Stimulated activated CD8-positive, alpha-beta memory T cell treated with anti-CD3 and anti-CD28 coated beads, Interleukin-15, amount 100 ng/mL, for 48 hours (primary cell): ENCODE results near the gene GOLGA8B.
"Not testable (repeated sequence)": the region's sequence is repeated elsewhere in the genome, so short reads cannot be mapped to it uniquely, and the experiment has no call there.

Experiments used
- DNase-seq, 2 donors: peaks; one replicate each; pipeline ENCODE4 v3.0.0-alpha.2; 2020; ENCODE audit warnings: low read depth in 2 of 2

The GOLGA8B gene

DNA sequence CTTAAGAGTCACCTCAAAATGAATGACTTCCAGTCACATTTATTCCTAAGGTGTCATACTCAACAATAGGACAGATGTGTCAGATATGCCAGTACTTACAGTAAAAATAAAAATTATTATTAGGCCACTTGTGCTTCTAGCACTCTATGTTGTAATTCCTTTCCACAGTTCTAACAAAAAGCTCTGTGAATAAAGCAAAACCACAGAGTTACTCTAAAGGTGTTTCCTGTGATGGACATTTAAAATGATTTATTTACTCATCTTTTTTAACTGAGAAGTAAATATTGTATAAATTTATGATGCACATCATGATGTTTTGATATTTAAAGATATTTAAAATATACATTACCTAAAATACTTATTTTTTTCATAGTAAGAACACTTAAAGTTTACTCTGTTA is 13.9 kb upstream of the GOLGA8B start:
- DNase-seq, result no peak

DNA sequence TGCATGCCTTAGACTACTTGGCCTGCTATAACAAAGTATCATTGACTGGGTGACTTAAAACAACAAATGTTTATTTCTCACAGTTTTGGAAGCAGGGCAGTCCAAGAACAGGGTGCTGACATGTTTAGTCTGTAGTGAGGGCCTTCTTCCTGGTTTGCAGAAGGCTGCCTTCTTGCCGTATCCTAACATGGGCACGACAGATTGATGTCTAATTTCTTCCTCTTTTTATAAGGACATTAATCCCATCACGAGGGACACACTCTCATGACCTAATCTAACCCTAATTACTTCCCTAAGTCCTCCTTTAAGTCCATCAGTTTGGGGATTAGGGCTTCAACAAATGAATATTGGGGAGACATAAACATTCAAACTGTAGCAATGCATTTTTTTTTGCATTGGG is 10.9 kb upstream of the GOLGA8B start:
- DNase-seq, result no peak

DNA sequence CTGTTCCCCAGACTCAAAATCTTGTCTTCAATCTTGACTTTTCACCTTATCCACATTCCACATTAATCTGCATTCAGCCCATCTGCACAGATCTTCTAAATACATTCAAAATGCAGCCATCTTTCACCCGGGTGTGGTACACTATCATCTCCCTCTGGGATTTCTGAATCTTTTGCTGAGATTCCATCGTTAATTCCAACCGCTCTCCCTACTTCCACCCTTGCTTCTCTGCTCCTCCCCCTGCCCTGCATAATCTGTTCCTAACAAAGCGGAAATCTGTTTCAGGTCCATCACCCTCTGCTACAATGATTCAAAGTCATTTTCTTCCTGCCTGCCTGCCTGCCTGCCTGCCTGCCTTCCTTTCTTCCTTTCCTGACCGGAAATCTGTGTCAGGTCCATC is 7.9 kb upstream of the GOLGA8B start:
- DNase-seq, result no peak

DNA sequence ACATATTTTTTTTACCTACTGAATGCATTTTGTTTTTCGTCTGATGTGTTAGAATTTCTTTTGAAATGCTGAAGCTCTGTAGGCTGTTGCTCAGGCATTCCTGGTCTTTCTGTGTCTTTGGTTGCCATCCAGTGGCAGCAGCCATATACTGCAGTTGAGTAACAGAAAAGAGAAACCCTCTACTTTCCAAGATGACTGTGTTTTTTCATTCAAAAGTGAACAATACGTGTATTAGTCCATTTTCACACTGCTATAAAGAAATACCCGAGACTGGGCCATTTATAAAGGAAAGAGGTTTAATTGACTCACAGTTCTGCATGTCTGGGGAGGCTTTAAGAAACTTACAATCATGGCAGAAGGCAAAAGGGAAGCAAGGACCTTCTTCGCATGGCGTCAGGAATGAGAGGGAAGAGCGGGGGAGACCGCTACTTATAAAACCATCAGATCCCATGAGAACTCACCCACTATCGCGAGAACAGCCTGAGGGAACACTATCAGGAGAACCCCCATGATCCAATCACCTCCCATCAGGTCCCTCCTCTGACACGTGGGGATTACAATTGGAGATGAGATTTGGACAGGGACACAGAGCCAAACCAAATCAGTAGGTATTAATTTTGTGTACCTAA is 4.7 kb upstream of the GOLGA8B start:
- DNase-seq, result no peak

DNA sequence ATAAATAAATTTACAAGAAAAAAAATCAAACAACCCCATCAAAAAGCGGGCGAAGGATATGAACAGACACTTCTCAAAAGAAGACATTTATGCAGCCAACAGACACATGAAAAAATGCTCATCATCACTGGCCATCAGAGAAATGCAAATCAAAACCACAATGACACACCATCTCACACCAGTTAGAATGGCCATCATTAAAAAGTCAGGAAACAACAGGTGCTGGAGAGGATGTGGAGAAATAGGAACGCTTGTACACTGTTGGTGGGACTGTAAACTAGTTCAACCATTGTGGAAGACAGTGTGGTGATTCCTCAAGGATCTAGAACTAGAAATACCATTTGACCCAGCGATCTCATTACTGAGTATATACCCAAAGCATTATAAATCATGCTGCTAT is 2.5 kb upstream of the GOLGA8B start:
- DNase-seq, result not testable (repeated sequence)

DNA sequence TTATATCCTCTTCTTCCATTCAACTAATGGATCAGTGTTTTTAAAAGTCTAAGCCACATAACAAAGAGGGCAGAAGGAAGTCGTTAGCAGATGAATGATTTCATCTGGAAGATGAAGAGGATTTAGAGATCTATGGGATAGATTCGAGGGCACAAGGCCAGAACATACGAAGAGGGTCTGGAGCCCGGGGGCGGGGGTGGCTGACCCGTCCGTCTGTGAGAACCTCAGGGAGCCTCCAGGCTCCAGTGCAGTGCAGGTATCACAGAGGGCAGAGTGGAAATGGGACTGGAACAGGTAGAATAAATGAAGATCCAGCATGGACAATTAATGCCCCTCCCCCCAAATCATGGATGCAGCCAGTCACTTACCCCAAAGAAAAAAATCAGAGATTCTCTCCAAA is 1.5 kb upstream of the GOLGA8B start:
- DNase-seq, result no peak

DNA sequence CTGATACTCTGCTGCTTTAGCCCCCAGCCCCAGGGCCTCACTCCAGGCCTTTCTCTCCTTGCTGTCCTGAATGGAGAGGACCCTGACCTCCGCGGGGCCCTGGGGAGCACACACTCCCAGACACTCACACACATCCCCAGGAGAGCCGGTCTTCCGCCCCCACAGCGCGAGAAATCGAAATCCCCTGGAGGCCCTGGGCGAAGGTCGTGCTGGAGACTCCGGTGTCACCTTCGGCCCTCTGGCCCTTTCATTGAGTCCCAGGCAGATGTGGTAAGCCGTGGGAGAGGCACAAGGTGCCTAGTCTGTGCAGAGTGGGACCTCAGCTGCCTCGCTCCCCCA is 848 bp upstream of the GOLGA8B start:
- no peak for DNase-seq

DNA sequence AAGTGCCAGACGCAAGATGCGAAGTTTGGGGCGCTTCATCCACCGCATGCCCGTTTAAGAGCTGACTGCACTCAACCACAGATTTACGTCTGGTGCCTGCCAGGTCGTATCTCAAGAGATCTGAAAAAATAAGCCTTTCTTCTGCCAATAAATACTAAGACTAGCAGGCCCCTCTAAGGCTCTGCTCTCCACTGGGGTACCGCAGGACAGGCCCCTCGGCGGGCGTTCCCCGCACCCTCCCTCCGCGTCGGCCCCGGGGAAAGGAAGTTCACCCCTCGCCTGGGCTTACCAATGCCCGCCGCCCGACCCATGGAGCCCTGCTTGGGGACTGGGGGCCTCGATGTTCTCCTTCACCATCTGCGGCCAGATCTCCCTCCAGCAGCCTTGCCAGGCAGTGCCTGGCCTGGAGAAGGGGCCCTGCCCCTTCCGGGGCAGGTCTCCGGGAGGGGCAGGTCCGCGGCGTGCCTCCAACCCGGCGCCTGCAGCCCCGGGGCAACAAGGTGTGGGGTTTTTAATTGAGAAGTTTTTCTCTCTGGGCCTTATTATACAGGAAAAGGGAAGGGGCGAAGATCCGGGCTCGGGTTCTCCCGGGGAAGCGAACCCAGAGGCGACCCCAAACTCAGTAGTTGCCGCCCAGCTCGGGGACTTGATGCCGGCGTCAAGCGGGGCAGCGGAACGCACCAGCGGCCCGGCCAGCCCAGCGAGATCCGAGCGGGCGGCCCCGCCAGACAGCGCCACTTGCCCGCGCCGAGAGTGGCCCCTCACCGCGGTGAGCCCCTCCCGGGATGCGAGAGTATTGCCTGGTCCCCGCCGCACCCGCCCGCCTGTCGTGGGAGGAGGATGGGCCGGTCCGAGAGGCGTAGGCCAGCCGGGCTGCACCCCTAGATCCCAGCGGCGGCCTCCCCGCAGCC is 735 bp downstream of the GOLGA8B start:
- peak in 1 of 2 donors; percentile 25 for DNase-seq

DNA sequence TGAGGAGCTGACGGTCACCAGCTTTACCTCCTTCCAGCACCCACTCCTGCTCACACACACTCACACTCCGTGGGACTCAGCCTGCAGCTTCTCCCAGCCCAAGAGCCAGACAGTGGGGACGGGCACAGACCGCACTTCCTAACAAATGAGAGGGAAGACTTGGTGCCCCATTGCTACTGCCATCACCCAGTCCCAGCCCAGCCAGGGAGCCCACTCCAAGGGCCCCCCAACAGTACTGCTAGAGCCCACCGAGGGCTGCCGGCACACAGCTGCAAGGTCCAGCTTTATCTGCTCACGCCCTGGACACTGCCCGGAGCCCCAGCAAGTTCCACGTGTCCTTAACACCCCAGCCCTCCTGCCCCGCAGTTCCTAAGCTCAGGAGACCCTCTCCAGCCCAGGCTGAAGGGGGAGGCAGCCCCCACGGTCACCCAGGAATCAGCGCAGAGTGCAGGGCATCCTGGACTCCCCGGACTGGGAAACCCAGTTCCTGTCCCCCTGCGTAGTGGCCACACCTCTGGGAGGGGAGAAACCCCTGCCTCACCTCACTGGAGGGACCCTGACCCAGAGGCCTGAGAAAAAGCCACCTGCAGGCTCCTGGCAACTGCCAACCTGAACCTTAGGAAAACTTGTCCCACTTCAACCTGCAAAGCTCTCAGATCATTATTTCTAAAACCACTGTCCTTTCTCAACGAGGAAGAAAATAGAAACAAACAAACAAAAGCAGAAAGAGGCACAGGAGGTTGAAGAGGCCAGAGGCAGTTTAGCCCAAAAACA is 1.6 kb downstream of the GOLGA8B start:
- DNase-seq, result not testable (repeated sequence)

DNA sequence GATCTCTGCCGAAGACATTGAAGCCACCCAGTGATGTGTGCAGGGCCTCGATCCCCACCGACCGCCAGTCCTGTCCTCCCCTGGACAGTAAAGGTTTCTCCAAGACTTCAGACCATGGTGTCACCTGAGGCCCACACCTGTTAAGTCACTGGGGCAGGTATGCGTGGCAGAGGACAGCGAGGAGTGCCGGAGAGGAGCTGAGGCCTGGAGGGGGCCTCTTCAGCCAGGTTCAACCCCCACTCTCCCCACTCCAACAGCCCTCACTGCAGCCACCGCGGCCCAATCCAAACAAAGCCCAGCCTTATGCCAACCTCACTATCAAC is 2.4 kb downstream of the GOLGA8B start:
- no peak for DNase-seq

DNA sequence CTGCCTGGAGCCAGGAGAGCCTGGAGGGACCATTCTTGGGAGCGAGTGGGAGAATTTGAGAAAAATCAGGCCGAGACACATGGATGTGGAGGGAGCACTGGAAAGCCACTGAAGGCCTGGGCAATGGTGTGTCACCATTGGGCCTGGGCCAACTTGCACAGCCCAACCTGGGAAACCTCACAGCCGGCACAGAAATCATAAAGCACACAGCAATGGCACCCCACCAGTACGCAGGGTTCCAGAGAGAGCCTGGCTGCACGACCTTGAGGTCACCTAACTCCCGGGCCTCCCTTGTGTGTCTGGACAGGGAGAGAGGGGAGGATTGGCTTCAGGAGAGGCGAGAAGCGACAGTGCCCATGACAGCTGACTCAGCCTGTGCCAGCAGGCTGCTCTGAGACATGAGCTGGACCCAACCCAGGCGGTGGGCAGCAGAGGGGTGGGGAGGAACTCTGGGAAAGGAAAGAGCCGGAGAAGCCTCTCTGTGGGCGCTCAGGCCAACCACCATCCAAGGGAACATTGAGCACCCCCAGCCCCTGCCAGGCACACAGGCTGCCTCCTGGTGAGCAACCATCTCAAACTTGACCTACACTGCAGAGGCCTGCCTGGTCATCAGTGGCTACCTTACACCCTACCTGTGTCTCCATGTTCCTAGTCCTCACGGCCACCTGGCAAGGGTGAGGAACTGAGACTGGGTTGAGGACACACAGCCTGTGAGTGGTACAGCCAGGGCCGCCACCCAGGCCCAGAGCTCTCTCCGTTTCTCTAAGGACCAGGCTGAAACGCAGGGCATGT is 3.0 kb downstream of the GOLGA8B start:
- DNase-seq, result not testable (repeated sequence)

DNA sequence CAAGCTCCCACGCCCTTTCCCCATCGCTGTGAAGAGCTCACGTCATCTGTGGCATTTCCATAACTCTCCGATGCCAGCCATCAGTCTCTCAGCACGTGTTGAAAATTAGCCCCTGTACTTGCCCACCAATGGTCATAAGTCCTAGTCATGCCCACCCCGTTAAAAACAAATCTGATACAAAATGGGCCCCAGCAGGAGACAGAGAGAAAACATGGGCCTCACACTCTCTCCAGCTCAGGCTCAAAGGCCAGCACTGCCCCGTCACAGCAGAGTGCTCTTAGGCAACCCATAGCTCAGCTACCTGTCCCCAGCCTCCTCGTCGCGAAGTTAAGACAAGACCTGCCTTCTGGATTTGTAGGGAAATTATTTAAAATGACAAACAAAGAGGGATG is 5.2 kb downstream of the GOLGA8B start:
- DNase-seq, result no peak

DNA sequence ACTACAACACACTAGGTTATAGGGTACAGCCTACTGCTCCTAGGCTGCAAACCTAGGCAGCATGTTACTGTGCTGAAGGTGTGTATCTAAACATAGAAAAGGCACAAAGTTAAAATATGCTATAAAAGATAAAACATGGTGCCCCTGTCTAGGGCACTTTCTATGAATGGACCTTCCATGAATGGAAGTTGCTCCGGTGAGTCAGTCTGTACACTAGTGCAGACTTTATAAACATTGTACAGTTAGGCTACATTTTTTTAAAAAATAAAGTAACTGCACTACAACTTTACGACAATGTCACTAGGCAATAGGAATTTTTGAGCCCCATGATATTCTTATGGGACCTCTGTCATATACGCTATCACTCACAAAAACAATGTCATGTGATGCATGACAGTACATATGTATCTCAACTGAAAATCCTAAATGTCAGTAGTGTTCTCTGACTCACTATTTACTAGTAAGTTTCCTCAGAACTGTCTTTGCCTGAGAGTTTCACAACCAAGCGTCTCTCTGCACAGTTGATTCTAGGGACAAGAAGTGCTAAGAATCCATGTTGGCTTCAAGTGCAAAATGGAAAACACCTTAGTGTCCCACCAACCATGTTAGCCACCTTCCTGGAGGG is 5.7 kb downstream of the GOLGA8B start:
- DNase-seq, result not testable (repeated sequence)

DNA sequence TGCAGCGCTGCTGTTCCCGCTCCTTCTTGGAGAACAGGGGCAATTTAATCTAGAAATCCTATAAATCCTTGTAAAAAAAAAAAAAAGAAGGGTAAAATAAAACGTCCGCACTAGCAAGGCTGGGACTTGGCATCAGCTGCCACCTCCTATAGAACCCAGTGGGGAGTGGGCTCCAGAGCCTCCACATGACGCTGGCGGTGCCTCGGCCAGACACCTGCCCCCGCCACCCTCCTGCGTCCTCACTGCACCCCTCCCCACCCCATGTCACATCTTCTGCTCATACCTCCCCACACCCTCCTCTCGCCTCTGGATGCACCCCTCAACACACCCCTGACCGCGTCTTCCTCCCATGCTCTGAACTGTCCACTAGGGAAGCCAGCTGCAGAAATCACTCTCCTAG is 8.4 kb downstream of the GOLGA8B start:
- not testable (repeated sequence) for DNase-seq

DNA sequence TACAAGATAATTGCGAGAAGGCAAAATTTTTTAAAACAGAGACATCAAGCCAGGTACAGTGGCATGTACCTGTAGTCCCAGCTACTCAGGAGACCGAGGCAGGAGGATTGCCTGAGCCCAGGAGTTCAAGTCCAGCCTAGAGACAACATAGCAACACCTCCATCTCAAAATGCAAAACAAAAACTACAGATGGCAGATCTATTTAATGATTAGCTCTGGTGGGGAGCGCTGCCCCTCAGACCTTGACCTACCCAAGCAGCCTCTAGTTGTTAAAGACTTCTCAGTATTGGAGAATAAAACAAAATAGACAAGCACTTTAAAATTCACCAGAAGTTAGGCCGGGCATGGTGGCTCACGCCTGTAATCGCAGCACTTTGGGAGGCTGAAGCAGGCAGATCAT is 10.5 kb downstream of the GOLGA8B start:
- DNase-seq, result not testable (repeated sequence)

DNA sequence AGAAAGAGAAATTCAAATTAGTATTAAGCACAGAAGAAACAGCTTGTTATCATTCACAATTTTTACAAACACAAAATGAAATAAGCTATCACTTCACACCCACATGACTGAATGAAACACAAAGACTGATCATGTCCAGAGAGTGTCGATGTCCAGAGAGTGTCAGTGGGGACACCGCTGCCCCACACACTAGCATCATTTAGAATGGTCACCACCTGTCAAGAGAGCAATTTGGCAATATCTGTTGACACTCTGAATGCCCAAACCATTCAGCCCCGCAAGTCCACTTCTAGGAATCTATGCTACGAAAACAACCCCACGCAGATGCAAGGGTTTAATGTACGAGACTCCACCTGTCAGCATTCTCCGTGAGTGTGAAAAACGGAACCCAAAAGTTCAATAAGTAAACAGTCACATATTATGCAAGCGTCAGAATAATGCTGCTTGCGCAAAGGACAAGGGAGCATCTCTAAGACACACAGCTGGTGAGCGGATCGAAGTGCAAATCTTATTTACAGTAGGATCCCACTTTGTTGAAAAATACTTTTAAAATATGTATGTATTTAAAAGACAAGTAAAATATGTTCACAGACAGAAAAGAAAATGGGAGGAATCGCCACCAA is 11.3 kb downstream of the GOLGA8B start:
- not testable (repeated sequence) for DNase-seq

DNA sequence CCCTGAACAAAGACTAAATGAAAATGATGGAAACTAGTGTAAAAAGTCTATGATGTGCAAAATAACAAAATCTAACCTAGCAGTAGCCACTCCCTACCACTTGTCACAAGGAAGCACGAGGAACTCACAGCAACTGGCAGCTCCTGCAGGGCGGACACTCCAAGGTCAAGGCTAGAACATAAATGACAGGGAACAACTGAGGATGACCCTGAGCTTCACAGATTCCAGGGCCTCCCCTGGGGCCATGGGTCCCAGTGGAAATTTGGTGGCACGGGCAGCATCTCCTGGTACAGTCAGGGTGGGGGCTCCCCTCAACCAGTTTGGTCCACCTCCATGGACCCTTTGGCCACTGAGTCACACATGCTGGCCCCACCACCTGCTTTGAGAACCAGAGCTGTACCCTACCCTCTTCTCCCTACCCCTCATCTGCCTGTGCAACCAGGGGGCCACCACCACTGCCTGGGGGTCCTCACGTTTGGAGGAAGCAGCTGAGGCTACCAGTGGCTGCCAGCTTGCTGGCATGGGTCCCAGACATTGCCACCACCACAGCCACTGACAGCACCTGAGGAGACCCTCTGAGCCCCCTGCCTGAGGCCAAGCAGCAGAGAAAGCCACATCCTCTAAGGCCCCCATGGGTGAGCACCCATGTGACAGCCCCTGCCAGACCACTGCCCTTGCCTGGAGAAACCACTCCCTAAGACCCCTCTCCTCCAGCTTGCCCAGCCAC is 13.6 kb downstream of the GOLGA8B start:
- not testable (repeated sequence) for DNase-seq

DNA sequence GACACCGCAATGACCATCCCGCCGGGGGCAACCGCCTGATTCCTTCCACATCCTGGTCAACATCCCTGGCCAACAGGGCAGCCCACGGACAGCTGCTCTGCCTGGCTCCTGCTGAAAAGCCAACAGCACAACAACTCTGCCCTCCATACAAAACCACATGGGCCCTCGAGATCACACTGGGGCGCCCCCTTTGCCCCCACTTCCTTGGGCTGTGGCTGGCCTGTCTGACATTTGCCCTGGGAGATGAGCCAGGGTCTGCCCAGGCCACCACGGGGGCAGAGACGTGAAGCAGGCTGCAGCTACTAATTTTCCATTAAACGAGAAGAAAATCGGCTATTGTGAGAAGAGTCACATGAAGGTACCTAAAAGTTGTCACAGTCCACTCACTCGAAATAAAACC is 16.3 kb downstream of the GOLGA8B start:
- not testable (repeated sequence) for DNase-seq

DNA sequence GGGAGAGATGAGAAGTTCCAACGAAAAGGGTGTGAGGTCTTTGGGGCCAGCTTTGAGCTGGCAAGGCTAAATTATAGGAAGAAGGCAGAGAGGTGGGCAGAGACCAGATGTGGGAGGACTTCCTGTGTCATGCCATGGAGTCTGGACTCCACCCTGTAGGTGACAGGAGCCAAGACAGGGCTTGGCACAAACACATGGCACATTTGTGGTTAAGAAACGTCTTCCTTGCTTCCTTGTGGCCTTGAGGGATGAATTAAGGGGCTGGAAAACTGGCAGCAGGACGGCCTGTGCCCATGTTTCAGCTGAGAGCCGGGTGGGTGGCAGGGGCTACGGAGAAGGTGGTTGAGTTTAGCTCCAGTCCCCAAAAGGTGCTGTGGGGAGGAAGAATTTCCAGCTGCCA is 18.7 kb downstream of the GOLGA8B start:
- DNase-seq, result not testable (repeated sequence)

DNA sequence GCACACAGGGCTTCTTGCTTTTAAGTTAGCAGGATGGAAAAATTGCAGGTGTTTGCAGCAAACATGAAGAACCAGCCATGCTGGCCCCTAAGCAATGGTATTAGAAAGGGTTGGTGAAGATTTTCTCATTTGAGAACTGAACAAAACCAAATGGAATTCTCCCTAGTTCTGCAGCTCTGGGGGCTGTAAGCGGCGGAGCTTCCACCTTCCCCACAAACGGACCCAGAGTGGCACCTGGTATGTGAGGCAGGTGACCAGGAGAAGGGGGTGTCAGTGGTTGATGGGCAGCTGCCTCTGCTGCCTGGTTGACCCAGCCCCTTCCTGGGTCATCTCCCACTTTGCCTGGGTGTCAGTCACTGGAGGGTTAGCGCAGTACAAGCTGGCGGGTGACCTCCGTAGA is 22.6 kb downstream of the GOLGA8B start:
- not testable (repeated sequence) for DNase-seq
